GM18526 (cell line): ENCODE results near the gene ECT2L.

ENCODE experiments used
- POLR2A ChIP-seq: IDR thresholded peaks from 3 replicates; pipeline ENCODE4 v1.6.1; 2011; ENCODE audit not compliant: insufficient read length; ENCODE audit errors: extremely low read depth

ECT2L gene

GRCh38 chr6:138795809-138796603 lies at the start of gene ECT2L:
TSS of gene ECT2L (plus strand) at chr6:138796087. CDS start at chr6:138813275, 17,188 bp downstream.
- no peak for TF ChIP-seq POLR2A

DNA sequence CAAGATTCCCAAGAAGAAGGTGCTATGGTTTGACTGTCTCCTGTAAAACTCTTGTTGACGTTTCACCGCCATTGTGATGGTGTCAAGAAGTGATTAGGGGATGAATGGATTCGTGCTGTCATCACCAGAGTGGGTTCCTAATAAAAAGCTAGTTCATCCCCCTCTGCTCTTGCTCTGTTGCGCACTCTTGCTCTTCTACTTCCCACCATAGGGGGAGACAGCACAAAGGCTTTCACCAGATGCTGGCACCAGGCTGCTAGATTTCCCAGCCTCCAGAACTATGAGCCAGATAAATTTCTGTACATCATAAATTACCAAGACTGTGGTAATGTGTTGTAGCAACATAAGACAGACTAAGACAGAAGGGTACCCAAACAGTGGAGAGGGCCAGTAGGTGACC lies 43.9 kb upstream of the ECT2L start:
- no peak for TF ChIP-seq POLR2A

DNA sequence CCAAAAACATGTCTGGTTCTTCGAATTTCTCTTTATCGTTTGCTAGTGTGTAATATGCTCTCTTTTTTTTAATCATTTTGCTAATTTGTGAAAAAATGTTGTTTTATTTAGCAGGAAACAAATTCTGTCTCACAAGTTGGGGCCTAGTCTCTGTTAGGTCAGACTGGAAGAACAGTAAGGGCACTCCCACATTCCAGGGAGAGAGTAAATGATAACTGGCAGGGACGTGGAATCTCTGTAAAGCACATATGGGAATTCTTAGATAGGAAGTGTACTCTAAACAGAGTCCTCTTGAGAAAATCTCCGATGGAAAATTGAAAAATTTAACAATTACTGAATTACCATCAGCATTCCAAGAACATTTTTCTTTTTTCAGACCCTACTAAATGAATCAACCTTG lies 38.8 kb upstream of the ECT2L start:
- TF ChIP-seq POLR2A, result no peak

GRCh38 chr6:138765896-138766655 lies 29.8 kb upstream of the ECT2L start:
- TF ChIP-seq POLR2A, result no peak

DNA sequence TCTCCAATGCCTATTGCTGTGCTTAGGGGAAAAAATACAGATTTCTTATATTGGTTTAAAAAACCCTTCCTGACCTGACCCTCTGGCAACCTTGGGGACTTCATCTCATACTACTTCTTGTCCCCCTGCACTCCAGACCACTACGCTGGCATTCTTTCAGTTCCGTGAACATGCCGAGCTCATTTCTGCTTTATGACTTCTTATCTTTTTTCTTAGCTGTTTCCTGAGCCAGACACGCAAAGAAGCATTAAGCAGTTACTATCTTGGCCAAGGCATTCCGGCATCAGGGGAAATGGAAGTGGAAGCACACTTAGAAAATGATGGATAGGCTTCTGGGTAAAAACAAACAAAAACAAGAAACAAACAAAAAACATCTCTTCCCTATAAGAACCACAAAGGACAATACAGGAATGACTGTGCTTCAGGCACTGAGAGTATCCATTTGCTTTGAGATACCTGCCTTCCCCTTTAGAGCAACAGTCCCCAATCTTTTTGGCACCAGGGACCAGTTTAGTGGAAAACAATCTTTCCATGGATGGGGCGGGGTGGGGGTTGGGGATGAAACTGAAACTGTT lies 26.7 kb upstream of the ECT2L start:
- no peak for TF ChIP-seq POLR2A

- no peak for TF ChIP-seq POLR2A
Observed at GRCh38 chr6:138772596-138773176, 23.2 kb upstream of the ECT2L start.

DNA sequence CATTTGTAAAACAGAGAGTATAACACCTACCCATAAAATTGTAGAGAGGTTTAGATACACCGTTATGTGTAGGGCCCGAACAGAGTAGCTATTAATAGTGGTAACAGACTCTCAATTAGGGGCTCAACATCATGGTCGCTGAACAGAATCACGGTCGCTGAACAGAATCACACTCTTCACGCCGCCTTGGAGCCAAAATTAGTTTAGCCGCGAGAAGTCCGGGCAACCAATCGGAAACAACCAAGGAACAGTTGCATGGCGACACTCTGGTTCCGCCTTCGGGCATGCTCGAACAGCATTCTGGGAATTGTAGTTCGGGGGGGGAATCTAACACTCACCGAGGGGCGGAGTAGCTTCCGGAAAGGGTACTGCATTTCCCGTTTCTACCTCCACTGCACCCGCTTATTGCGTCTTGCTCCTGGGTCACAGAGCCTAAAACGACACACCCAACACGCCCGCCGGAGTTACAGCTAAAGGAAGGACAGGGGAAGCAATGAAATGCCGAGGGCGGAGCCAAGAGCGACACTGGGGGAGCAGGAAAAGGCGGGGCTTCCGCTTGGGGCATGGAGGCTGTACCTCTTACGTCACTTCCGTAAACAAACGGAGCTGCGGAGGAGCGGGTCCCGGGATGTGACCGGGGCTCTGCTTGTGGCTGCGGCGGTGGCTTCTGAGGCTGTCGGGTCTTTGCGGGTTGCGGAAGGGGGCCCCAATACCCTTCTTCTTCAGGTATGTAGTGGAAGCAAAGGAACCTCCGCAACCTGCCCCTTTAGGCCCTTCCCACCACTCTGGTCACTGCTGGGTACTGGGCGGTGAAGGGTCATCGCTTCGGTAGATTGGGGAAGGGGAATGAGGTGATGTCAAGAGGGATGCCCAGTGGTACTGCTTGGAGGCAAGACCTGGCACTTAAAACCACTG lies 22.5 kb upstream of the ECT2L start, which contains the start of gene CCDC28A:
CCDC28A (plus strand) TSS at position 593 of the 915 bp plus-strand sequence. CDS start 2,352 bp downstream, outside the sequence.
- TF ChIP-seq POLR2A, result peak; percentile 47

DNA sequence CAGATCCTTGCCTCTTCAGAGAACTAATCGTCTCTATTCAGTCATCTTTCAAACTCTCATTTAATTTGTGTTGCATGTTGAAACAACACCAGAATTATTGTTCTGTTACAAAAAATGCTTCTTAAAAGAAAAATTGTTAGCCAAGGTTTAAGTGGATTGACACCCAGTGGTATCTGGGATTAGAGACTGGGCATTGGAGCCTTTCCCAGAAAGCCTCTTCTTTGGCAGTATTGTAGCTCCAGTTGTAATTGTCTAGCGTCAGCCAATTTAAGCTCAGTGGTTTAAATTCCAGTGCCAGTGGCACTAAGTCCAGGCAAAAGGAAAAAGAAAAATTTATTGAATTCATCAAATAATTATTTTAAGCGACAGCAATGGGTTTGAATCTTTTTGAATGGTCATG lies 21.5 kb upstream of the ECT2L start:
- no peak for TF ChIP-seq POLR2A

DNA sequence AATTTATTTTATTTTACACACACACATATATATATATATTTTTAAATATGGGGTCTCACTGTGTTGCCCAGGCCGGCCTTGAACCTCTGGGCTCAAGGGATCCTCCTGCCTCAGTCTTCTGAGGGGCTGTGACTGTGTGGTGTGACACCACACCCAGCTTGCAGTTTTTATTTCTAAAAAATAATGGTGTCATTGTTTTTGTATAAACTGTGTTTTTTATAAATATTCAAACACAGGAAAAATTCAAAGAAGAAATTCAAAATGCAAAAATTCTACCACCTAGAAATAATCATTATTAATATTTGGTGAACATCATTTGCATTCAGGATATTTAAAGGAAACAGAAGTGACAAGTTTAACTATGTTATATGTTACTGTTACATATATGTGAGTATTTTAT lies 19.2 kb upstream of the ECT2L start:
- TF ChIP-seq POLR2A, result no peak

GRCh38 chr6:138778331-138778730 lies 17.6 kb upstream of the ECT2L start:
- TF ChIP-seq POLR2A, result no peak

- TF ChIP-seq POLR2A, result no peak
Observed at GRCh38 chr6:138782243-138782642, 13.6 kb upstream of the ECT2L start.

DNA sequence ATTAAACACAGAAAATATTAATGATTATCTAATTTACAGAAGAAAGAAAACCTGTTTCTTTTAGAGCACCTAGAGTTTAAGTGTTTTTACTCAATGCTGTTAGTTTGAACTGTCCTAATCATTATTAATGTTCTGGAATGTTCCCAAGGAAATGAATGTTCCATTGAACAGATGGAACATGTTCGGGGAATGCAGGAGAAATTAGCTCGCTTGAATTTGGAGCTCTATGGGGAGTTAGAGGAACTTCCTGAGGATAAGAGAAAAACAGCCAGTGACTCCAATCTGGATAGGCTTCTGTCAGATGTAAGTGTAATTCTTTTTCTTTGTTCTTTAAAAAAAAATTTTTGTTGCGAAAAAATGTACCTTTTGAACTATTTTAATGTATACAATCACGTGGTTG lies 10.8 kb upstream of the ECT2L start:
- TF ChIP-seq POLR2A, result no peak

DNA sequence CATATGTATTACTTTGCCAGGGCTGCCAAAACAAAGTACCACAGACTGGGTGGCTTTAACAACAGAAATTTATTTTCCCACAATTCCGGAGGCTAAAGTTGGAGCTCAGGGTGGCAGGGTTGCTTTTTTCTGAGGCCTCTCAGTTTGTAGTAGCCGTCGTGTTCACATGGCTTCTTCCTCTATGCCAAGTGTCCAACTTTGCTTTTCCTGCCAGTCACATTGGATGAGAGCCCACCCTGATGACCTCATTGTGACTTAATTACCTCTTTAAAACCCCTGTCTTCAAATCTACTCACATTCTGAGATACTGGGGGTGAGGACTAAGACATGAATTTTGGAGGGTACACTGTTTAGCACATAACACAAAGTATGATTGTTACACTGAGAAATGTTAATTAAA lies 9.9 kb upstream of the ECT2L start:
- TF ChIP-seq POLR2A, result no peak

GRCh38 chr6:138787138-138787537 lies 8.7 kb upstream of the ECT2L start:
- TF ChIP-seq POLR2A, result no peak
